CD14-positive monocyte (primary cell): ENCODE results near the gene RANBP3. TPM values are rescaled to one million over a fixed set of nuclear protein-coding genes. Genes with fewer than 3 reads are reported as not detected.

Source experiments
- DNase-seq, 3 donors: peaks; one replicate each; pipeline ENCODE4 v3.0.0-alpha.2; 2011 to 2022
- H2AFZ ChIP-seq: 2 replicates; pipeline ENCODE4 v1.6.0; 2012; ENCODE audit warnings: mild to moderate bottlenecking, low read depth, low read length, inconsistent platforms; ENCODE audit not compliant: insufficient read depth, poor library complexity, severe bottlenecking
- H3K27ac ChIP-seq, 2 donors: 1 replicate in 1 of 2; 2 replicates in 1 of 2; pipeline ENCODE4 v1.5.1; 2012 to 2013; ENCODE audit warnings: low read length in 2 of 2, control low read depth in 1 of 2, inconsistent platforms in 1 of 2, low read depth in 1 of 2, mild to moderate bottlenecking in 1 of 2
- H3K27me3 ChIP-seq, 2 donors: one replicate each; pipeline versions ENCODE4 v1.6.0 to v1.6.1; 2011 to 2013; ENCODE audit warnings: low read length in 2 of 2; ENCODE audit not compliant: control insufficient read depth in 2 of 2, insufficient read depth in 2 of 2
- H3K36me3 ChIP-seq, 2 donors: replicated peaks in 1 of 2; 1 replicate in 1 of 2; 2 replicates in 1 of 2; pipeline versions ENCODE4 v1.5.1 to v1.6.1; 2012 to 2013; ENCODE audit warnings: low read length in 2 of 2, control low read depth in 1 of 2, inconsistent platforms in 1 of 2, mild to moderate bottlenecking in 1 of 2; ENCODE audit not compliant: insufficient read depth in 2 of 2, control insufficient read depth in 1 of 2
- H3K4me1 ChIP-seq, 2 donors: 1 replicate in 1 of 2; 2 replicates in 1 of 2; pipeline versions ENCODE4 v1.5.1 to v1.6.1; 2012 to 2013; ENCODE audit warnings: low read length in 2 of 2, control low read depth in 1 of 2, inconsistent platforms in 1 of 2, mild to moderate bottlenecking in 1 of 2, moderate library complexity in 1 of 2; ENCODE audit not compliant: insufficient read depth in 2 of 2, control insufficient read depth in 1 of 2
- H3K4me2 ChIP-seq: replicated peaks from 2 replicates; pipeline ENCODE3; 2012; ENCODE audit warnings: low read length, moderate library complexity, mild to moderate bottlenecking; ENCODE audit not compliant: poor library complexity, severe bottlenecking; ENCODE audit errors: extremely low read depth
- H3K4me3 ChIP-seq, 3 experiments: fragments of 200-600 bp in 1 of 3; sonication (generic) in 1 of 3; replicated peaks in 1 of 3; 1 replicate in 2 of 3; 2 replicates in 1 of 3; pipeline ENCODE4 v1.5.1; 2011 to 2013; ENCODE audit warnings: low read length in 3 of 3, mild to moderate bottlenecking in 3 of 3, control low read depth in 2 of 3, low read depth in 2 of 3, inconsistent platforms in 1 of 3, moderate library complexity in 1 of 3
- H3K79me2 ChIP-seq: 2 replicates; pipeline ENCODE4 v1.6.0; 2012; ENCODE audit warnings: mild to moderate bottlenecking, control low read depth, inconsistent platforms, low read length, moderate library complexity; ENCODE audit not compliant: insufficient read depth
- H3K9ac ChIP-seq: 2 replicates; pipeline ENCODE4 v1.6.0; 2017; ENCODE audit warnings: low read length, mild to moderate bottlenecking; ENCODE audit not compliant: insufficient read depth, poor library complexity, severe bottlenecking
- H3K9me3 ChIP-seq, 2 donors: replicated peaks in 1 of 2; 1 replicate in 1 of 2; 2 replicates in 1 of 2; pipeline versions ENCODE4 v1.5.1 to v1.6.1; 2012 to 2013; ENCODE audit warnings: low read length in 2 of 2, control low read depth in 1 of 2; ENCODE audit not compliant: control insufficient read depth in 1 of 2, insufficient read depth in 1 of 2
- H4K20me1 ChIP-seq: 2 replicates; pipeline ENCODE4 v1.6.0; 2012; ENCODE audit warnings: mild to moderate bottlenecking, low read length, control low read depth, moderate library complexity; ENCODE audit not compliant: insufficient read depth
- H3K27ac Mint-ChIP-seq, 7 donors: one replicate each; pipeline ENCODE4 v1.8.0; 2020; ENCODE audit warnings: mild to moderate bottlenecking in 7 of 7, mixed read lengths in 7 of 7, moderate library complexity in 6 of 7, inconsistent platforms in 2 of 7
- H3K27me3 Mint-ChIP-seq, 3 donors: one replicate each; pipeline ENCODE4 v1.8.0; 2021 to 2022; ENCODE audit warnings: low read depth in 3 of 3, mild to moderate bottlenecking in 3 of 3, mixed read lengths in 3 of 3, moderate library complexity in 3 of 3, inconsistent platforms in 1 of 3
- H3K36me3 Mint-ChIP-seq, 2 donors: one replicate each; pipeline ENCODE4 v1.8.0; 2020; ENCODE audit warnings: mixed read lengths in 2 of 2, inconsistent platforms in 1 of 2, mild to moderate bottlenecking in 1 of 2
- H3K4me1 Mint-ChIP-seq: one replicate; pipeline ENCODE4 v1.8.0; 2020; ENCODE audit warnings: mild to moderate bottlenecking, mixed read lengths
- H3K4me3 Mint-ChIP-seq, 2 donors: one replicate each; pipeline ENCODE4 v1.8.0; 2020; ENCODE audit warnings: mild to moderate bottlenecking in 2 of 2, mixed read lengths in 2 of 2, moderate library complexity in 1 of 2
- H3K9me3 Mint-ChIP-seq, 7 donors: one replicate each; pipeline ENCODE4 v1.8.0; 2020 to 2022; ENCODE audit warnings: mixed read lengths in 7 of 7, mild to moderate bottlenecking in 6 of 7, moderate library complexity in 6 of 7, inconsistent platforms in 2 of 7
- CTCF ChIP-seq: fragments of 200-600 bp; IDR thresholded peaks from one replicate; pipeline ENCODE4 v1.8.0; 2022; ENCODE audit warnings: antibody characterized with exemption, mild to moderate bottlenecking
- WGBS: methylation state at CpG from one replicate; pipeline ENCODE4 v1.1.5; 2013; ENCODE audit warnings: missing lambda C conversion rate; ENCODE audit not compliant: insufficient coverage; 5-methylcytosine and 5-hydroxymethylcytosine counted together
- intact Hi-C, 2 donors: fragments of 100-400 bp; cut with micrococcal nuclease; formaldehyde crosslinking; loops; one replicate each; pipeline versions ENCODE4 v1.15.0 to v1.15.1; 2023
- polyA plus RNA-seq, 3 donors: library from polyadenylated mRNA; depleted of rRNA in 1 of 3; unstranded in 2 of 3; stranded (reverse) in 1 of 3; fragments of 300-500 nt in 2 of 3; fragments of >200 nt in 1 of 3; fragmentation: Illumina TruSeq in 2 of 3; gene quantifications; 1 replicate in 2 of 3; 2 replicates in 1 of 3; pipeline ENCODE4 v1.2.3, GENCODE V29; 2012 to 2021

Gene RANBP3
- polyA plus RNA-seq, 3 donors: 4.5 to 49.5 (median 8.1) TPM

DNA sequence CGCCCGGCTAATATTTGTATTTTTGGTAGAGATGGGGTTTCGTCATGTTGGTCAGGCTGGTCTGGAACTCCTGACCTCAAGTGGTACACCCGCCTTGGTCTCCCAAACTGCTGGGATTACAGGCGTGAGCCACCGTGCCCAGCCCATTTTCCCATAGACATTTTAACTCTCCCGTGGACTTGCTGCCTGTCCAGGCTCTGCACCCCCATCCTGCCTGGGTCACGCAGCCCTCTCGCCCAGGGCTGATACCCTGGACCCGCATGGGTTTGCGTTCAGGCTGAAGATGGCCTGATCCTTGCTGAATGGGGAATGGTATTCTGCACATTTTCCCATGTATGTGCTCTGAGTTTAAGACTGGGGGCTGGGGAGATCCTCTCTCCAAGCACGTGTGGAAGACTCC, 46.0 kb upstream of the RANBP3 start:
- no peak overlapping the region for H3K4me3 ChIP-seq
- H2AFZ ChIP-seq: no peak overlapping the region
- H3K36me3 Mint-ChIP-seq: peaks cover 11 to 38% of the 10 kb centered on the region in 2 donors
- peaks cover 0 to 3% (median 0%) of the 10 kb centered on the region in 3 donors for H3K27me3 Mint-ChIP-seq
- H3K79me2 ChIP-seq: no peaks in the 10 kb centered on the region
- H3K9ac ChIP-seq: no peak overlapping the region
- 91% methylated on average over 4 of the region's 12 CpGs for WGBS
- DNase-seq: no peak
- no peaks in the 10 kb centered on the region for H3K4me1 ChIP-seq
- peak overlapping the region in 1 of 7 donors; percentile 43 for H3K27ac Mint-ChIP-seq
- H4K20me1 ChIP-seq: no peaks in the 10 kb centered on the region
- intact Hi-C loops: loop anchor here (2.0 to 10.0 kb wide), 4 partner anchors 37 to 222 kb away; partner anchors contain the start of gene NRTN (in 1 of the 2)
- TF ChIP-seq CTCF: no peak
- no peak overlapping the region for H3K4me2 ChIP-seq
- H3K9me3 Mint-ChIP-seq: no peaks in the 10 kb centered on the region
- no peaks in the 10 kb centered on the region for H3K27me3 ChIP-seq
- peaks cover 5% of the 10 kb centered on the region for H3K4me1 Mint-ChIP-seq
- peaks cover 0 to 8% of the 10 kb centered on the region in 2 donors for H3K36me3 ChIP-seq
- H3K9me3 ChIP-seq: no peaks in the 10 kb centered on the region
- no peak overlapping the region for H3K4me3 Mint-ChIP-seq
- H3K27ac ChIP-seq: no peak overlapping the region

DNA sequence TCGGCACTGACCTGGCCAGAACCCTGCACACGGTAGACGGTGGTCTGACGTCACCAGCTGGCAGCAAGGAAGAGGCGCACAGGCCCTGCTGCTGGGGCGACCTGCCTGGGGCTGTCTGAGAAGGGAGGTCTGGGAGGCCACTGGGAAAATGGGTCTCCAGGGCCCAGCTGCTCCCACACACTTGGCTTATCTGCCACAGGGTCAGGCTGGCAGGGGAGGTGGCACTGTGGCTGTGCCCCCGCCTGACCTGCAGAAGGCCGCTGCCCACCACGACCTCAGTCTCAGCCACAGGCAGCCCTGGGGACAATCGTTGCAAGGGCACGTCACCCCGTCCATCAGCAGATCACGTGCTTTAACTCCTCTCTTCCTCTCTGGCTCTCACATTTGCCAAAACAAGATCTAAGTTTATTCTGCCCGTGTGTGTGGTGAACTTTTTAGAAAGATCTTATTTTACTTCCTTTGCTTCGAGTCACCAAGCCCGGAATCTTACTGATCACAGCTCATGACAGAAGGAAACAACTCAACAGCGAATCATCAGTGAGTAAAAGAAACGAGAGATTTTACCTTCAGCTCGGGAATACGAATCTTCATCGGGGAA, 45.2 kb upstream of the RANBP3 start:
- H3K4me3 Mint-ChIP-seq: peak overlapping the region in 1 of 2 donors; percentile 4
- no peak overlapping the region for H3K27ac ChIP-seq
- H3K79me2 ChIP-seq: no peaks in the 10 kb centered on the region
- H3K27me3 Mint-ChIP-seq: peaks cover 0 to 4% (median 0%) of the 10 kb centered on the region in 3 donors
- DNase-seq: no peak
- no peak for TF ChIP-seq CTCF
- H3K9ac ChIP-seq: no peak overlapping the region
- no peaks in the 10 kb centered on the region for H3K9me3 ChIP-seq
- H3K4me2 ChIP-seq: no peak overlapping the region
- no peaks in the 10 kb centered on the region for H3K27me3 ChIP-seq
- intact Hi-C loops: loop anchor here (2.0 to 10.0 kb wide), 4 partner anchors 36 to 221 kb away; partner anchors contain the start of gene NRTN (in 1 of the 2)
- WGBS: 81% methylated on average over 16 of the region's 21 CpGs
- H3K9me3 Mint-ChIP-seq: no peaks in the 10 kb centered on the region
- no peaks in the 10 kb centered on the region for H3K4me1 ChIP-seq
- no peaks in the 10 kb centered on the region for H4K20me1 ChIP-seq
- H3K4me3 ChIP-seq: no peak overlapping the region
- no peak overlapping the region for H3K27ac Mint-ChIP-seq
- peaks cover 11 to 32% of the 10 kb centered on the region in 2 donors for H3K36me3 Mint-ChIP-seq
- no peak overlapping the region for H2AFZ ChIP-seq
- peaks cover 0 to 4% of the 10 kb centered on the region in 2 donors for H3K36me3 ChIP-seq
- H3K4me1 Mint-ChIP-seq: peaks cover 5% of the 10 kb centered on the region
